K562 (cell line): ENCODE results near the gene NRXN3.

ENCODE experiments used
- BACH1 ChIP-seq: fragments of 200-800 bp; sonication (Bioruptor generic); IDR thresholded peaks from 2 replicates; pipeline ENCODE4 v1.6.1; 2016; ENCODE audit warnings: missing genetic modification characterization, missing compliant biosample characterization
- CREM ChIP-seq: IDR thresholded peaks from 2 replicates; pipeline ENCODE4 v1.6.1; 2014; ENCODE audit warnings: antibody characterized with exemption, low read depth
- MYC ChIP-seq, 2 experiments: fragments of 250-450 bp in 1 of 2; sonication (Bioruptor Pico) in 1 of 2; IDR thresholded peaks; 2 replicates each; pipeline versions ENCODE4 v1.5.1 to v1.6.1; 2012 to 2021; ENCODE audit warnings: low read depth in 2 of 2, borderline replicate concordance in 1 of 2, improper control_type of control experiment in 1 of 2, low read length in 1 of 2, mild to moderate bottlenecking in 1 of 2, moderate library complexity in 1 of 2
- ZBED1 ChIP-seq: IDR thresholded peaks from 2 replicates; pipeline ENCODE4 v1.6.1; 2014

GRCh38 chr14:78129375-78129774, 40.8 kb upstream of the NRXN3 start:
- TF ChIP-seq CREM (no peak), ZBED1 (no peak), BACH1 (tag) (no peak), MYC (IDR thresholded peaks at IDR 0.05; ENCODE audit: low read depth, low read length) (no peak), MYC (CRISPR knock-in tag; IDR thresholded peaks at IDR 0.05; ENCODE audit: borderline replicate concordance, low read depth) (no peak)
